GM23248 (cell line): ENCODE results near the gene KATNAL1.

Source experiments
- EZH2 ChIP-seq: fragments of 200-600 bp; sonication (generic); IDR thresholded peaks from 2 replicates; pipeline ENCODE4 v1.6.1; 2018; ENCODE audit warnings: antibody characterized with exemption, mild to moderate bottlenecking; ENCODE audit not compliant: insufficient read depth, poor library complexity, severe bottlenecking
- EZH2phosphoT487 ChIP-seq: fragments of 200-600 bp; sonication (generic); IDR thresholded peaks from 2 replicates; pipeline ENCODE4 v1.6.1; 2018; ENCODE audit warnings: antibody characterized with exemption, moderate library complexity, mild to moderate bottlenecking, low read depth; ENCODE audit not compliant: insufficient read depth

- TF ChIP-seq EZH2 (no peak), EZH2phosphoT487 (no peak)
Measured at GRCh38 chr13:30163441-30163840, 143.9 kb downstream of the KATNAL1 start.
